GM18873 (cell line): ENCODE measurements around the gene DPP7.

Source experiments
- ATAC-seq: cut with Tn5 transposase; IDR thresholded peaks from one replicate; pipeline ENCODE4 v1.9.1; 2021; ENCODE audit warnings: mild to moderate bottlenecking, moderate library complexity, moderate number of reproducible peaks; ENCODE audit not compliant: unreplicated experiment, low FRiP score

Gene DPP7

DNA sequence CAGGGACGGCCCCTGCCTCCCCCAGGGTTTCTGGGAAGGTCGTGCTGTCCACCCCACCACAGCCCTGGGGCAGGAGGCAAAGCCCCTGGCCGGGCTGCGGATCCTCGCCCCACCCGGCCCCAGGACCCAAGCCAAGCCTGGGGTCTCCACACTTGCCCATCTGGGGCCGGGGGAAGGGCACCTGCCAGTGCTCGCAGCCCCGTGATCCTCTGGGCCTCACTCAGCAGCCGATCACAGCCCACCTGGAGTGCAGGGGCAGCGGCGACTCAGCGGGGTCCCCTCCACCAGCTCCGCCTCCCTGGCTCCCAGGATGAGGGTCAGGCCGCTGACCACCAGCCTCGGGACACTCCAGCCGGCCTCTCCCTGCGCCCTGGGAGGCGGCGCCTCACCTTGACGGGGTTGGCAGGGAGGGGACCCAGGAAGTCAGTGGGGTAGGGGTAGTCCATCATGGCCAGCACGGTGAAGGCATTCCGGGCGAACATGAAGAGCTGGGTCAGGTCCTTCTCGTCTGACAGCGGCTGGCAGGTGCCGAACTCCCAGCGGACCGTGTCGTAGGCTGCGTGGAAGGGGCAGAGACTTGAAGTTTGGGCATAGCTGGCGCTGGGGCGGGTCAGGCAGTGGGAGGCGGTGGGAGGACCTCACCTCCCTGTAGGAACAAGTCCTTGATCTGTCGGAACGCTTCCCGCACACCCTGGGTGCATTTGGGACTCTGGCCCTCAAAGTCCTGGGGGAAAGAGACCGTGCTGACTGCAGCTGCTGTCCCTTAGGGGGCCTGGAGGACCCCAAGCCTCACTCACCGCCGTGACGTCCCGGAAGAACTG, 1.8 kb downstream of the DPP7 start:
- no peak for ATAC-seq

DNA sequence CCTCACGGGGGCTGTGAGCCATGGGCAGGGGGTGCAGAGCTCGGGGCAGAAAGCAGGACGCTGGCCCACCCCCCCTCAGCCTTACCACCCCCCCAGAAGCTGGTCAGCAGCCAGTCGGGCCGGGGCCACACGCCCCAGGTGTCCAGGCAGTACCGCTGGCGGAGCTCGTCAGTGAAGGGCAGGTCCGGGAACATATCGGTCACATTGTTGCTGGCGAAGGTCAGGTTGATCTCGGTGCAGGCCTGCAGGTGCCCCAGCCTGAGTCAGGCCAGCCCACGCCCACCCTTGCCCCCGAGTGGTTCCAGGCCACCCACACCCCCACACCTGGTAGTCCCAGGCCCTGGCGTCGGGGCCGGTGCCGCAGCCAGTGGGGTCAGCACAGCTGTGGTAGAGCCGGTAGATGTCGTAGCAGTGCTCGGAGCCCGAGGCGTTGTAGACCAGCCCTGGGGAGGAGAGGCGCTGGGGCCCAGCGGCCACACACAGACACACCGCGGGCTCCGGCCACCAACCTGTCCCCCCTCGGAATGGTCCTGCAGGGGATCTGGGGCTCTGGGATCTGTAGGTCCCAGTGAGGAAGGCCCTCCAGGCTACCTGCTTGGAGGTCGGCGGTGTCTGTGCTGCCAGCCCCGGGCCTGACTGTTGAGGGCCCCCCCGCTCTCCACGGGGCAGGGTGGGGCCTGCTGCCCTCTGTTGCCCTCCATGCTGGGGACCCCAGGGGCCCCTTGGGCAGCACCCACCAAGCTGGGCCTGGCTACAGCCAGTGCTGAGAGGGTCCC, 2.6 kb downstream of the DPP7 start:
- no peak for ATAC-seq

DNA sequence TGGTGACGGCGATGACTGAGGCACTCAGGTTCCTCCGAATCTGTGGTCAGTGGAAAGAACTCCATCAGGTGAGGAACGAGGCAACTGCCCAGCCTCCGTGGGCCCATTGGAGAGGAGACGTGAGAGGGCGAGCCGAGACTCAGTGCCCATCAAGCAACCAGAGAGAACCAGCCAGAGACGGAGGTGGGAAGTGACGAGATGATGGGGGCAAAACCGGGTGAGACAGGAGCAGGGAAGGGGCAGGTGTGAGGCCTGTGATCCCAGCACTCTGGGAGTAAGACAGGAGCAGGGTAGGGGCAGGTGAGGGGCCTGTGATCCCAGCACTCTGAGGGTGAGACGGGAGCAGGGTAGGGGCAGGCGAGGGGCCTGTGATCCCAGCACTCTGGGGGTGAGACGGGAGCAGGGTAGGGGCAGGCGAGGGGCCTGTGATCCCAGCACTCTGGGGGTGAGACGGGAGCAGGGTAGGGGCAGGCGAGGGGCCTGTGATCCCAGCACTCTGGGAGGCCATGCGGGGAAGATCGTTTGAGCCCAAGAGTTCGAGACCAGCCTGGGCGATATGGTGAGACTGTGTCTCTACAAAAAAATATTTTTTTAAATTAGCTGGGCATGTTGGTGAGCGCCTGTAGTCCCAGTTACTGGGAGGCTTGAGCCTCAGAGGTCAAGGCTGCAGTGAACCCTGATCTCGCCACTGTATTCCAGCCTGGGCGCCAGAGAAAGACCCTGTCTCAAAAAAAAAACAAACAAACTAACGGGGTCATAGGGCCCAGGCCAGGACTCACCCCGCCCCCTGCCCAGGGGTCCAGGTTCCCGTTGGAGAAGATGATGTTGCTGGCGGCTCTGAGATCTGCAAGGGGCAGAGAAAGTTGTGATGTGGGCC, 3.4 kb downstream of the DPP7 start:
- no peak for ATAC-seq

DNA sequence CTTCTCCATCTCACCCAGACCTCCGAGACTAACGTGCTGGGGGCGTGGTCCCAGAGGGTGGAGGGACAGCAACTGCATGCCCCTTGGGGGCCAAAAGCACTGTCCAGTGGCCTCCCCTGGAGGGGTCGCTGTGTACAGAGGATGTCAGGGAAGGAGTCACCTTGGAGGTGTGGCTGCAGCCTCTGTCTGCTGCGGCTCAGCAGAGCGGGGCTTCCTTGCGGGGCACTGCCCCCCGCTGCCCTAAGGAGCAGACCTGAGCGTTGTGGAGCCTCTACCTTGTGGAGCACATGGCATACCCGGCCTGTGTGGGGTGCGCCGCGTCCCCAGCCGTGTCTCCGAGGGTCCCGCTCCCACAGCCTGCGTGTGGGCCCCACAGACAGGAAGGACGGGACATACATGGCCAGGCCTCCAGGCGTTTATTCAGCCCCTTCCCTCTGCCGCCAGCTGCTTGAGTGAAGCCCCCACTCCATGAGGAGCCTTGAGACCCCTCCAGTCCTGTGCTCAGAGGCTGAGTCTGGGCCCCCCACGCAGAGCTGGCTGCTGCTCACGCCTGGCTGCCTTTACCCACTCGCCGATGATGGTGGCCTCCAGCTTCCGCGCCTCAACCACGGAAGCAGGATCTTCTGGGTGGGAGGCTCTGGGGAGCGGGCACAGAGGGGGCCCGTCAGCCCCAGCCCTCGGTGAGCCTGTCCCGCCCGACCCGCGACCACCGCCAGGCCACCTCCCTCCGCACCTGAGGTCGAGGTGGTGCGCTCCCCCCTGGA, 4.2 kb downstream of the DPP7 start:
- ATAC-seq: no peak

DNA sequence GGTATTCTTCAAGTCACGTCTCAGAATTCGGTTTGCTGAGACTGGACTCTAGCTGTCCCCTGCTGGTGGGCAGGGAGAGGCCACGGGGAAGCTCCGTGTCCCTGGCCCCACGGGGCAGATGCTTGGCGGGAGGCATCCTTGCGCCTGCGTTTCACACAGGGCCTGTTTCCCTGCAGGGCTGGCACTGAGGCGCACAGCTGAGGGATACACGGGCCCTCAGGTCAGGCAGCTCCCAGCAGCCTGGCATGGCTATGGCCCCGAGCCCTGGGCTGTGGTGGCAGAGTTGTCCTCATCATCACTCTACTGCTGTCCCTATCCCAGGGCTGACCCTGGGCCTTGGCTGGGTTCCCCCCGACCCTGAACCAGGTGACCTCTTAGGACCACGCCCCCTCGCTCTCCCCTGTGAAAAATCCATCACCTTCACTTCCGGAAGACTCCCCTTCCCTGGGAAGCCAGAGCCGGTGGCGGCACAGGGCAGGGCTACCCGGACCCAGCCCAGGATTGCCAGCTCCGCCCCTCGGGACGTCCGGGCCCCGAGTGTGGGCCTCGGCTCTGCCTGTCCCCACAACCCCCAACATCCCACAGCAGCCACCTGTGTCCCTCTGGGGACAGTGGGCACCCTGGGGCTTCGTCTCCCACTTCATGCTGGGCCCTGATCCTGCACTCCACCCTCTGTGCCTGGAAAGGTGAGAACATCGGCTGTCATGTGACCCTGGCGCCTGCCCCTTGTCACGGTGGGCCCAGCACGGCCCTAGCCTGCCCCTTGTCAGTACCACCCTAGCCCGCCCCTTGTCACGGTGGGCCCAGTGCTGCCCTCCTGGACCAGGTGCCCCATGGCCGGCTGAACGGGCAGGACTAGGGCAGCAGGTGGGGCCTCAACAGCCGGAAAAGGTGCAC, 5.0 kb downstream of the DPP7 start:
- ATAC-seq: no peak

DNA sequence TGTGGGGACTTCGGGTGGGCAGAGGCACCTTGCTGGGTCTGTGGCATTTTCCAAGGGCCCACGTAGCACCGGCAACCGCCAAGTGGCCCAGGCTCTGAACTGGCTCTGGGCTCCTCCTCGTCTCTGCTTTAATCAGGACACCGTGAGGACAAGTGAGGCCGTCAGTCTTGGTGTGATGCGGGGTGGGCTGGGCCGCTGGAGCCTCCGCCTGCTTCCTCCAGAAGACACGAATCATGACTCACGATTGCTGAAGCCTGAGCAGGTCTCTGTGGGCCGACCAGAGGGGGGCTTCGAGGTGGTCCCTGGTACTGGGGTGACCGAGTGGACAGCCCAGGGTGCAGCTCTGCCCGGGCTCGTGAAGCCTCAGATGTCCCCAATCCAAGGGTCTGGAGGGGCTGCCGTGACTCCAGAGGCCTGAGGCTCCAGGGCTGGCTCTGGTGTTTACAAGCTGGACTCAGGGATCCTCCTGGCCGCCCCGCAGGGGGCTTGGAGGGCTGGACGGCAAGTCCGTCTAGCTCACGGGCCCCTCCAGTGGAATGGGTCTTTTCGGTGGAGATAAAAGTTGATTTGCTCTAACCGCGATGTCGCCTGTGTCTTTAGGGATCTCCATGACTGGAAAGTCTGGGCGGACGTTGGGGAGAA, 5.8 kb downstream of the DPP7 start:
- ATAC-seq: no peak

DNA sequence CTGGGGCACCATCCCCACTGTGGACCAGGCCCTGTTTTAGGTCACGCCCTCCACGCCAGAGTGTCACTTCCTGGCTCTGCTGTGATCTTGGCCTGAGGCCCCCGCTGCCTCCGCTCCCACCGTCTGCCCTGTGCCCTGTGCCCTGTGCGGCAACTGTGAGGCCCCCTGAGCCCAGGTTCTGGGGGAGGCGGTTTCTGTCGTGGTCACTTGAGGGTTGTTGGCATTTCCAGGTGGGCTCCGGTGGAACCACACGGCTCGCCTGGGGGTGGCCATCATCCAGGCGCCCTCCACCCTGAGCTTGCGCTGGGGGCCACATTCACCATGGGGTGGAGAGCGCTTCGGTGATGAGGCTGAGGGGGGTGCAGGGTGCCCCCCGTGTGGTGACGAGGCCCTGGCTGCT, 6.6 kb downstream of the DPP7 start:
- no peak for ATAC-seq

DNA sequence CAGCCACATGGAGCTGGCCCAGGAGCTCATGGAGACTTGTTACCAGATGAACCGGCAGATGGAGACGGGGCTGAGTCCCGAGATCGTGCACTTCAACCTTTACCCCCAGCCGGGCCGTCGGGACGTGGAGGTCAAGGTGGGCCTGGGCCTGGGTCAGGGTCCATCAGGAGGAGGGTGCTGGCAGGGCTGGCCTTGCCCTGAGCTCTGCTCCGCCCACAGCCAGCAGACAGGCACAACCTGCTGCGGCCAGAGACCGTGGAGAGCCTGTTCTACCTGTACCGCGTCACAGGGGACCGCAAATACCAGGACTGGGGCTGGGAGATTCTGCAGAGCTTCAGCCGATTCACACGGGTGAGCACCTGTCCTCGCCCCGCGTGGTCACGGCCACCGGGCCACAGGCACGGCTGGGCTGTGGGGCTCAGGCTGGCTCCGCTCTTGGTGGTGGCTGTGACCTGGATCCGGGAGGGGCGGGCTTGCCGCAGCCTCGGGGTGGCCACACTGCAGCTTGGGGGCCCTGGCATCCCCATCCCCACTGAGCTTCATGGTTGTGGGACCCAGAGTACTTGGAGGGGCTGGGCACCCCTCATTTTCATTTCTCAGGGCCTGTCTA, 7.1 kb downstream of the DPP7 start:
- no peak for ATAC-seq

DNA sequence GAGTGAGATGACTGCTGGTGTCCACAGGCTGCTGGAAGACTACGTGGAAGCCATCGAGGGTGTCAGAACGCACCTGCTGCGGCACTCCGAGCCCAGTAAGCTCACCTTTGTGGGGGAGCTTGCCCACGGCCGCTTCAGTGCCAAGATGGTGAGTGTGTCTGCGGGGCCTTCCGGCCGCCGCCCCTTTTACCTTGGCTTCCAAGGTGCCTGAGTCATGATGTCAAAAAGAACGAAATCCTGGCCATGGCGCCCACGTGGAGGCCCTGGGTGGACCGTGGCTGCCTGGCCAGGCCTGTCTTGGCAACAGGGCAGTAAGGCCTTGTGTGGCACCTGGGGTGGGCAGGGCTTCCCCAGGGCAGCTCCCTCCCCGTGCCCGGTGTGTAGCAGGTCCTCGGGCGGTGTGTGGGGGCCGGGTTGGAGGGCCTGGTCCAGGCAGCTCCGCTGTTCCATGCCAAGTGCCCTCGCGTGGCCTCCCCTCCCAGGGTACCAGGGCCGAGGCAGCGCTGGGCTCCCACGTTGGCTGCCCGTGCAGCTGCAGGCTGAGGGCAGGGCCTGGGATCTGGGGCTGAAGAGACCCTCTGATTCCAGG, 7.8 kb downstream of the DPP7 start:
- no peak for ATAC-seq

DNA sequence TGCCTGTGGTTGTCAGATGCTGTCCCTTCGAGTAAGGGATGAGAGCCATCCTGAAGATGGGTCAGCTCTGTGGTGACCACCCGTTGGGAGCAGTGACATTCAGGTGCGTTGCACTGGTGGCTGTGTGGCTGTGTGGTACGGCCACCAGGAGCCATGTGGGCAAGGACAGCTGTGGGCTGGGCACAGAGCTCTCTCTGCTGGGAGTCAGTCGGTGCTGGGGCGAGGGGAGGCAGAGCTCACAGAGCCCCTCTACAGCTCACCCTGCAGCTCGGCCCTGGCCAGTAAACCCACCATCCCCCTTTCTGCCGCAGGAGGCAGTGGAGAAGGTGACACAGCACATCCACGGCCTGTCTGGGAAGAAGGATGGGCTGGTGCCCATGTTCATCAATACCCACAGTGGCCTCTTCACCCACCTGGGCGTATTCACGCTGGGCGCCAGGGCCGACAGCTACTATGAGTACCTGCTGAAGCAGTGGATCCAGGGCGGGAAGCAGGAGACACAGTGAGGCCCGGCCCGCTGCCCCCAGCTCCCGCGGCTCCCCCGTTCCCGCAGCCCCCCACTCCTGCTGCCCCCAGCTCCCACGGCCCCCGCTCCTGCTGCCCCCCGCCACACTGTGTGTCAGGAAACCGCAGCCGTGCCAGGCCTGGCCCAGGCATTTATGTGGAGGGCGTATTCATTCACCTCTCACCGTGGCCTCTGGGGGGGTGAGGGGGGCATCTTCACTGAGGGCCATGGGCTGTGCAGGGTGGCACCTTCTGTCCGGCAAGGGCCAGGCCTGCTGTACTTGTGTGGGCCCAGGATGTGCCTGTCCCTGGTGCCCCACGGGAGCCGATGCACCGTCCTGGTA, 8.5 kb downstream of the DPP7 start:
- ATAC-seq: no peak

DNA sequence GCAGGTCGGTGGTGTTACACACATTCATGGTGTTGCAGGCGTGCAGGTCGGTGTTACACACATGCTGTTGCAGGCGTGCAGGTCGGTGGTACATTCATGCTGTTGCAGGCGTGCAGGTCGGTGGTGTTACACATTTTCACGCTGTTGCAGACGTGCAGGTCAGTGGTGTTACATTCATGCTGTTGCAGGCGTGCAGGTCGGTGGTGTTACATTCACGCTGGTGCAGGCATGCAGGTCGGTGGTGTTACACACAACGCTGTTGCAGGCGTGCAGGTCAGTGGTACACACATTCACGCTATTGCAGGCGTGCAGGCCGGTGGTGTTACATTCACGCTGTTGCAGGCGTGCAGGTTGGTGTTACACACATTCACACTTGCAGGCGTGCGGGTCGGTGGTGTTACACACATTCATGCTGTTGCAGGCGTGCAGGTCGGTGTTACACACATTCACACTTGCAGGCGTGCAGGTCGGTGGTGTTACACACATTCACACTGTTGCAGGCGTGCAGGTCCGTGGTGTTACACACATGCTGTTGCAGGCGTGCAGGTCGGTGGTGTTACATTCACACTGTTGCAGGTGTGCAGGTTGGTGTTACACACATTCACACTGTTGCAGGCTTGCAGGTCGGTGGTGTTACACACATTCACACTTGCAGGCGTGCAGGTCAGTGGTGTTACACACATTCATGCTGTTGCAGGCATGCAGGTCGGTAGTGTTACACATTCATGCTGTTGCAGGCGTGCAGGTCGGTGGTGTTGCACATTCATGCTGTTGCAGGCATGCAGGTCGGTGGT, 11.1 kb downstream of the DPP7 start:
- no peak for ATAC-seq

DNA sequence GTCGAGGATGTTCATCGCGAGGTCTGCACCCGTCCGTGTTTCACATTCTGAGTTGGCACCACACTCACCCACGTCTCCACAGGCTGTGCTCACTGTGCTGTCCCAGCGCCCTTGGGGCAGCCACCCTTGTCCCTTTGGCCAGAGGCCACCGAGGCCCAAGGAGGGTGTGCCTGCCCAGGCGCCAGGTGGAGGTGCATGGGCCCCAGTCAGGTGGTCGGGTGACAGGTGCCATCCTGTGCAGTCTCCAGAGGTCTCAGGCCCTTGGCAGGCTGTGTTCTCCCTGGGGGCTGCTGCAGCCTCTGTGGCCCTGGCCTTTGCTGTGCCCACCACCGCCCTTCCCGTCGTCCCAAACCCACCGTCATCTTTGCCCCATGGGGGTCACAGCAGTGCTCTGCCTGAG, 15.3 kb downstream of the DPP7 start:
- ATAC-seq: no peak

DNA sequence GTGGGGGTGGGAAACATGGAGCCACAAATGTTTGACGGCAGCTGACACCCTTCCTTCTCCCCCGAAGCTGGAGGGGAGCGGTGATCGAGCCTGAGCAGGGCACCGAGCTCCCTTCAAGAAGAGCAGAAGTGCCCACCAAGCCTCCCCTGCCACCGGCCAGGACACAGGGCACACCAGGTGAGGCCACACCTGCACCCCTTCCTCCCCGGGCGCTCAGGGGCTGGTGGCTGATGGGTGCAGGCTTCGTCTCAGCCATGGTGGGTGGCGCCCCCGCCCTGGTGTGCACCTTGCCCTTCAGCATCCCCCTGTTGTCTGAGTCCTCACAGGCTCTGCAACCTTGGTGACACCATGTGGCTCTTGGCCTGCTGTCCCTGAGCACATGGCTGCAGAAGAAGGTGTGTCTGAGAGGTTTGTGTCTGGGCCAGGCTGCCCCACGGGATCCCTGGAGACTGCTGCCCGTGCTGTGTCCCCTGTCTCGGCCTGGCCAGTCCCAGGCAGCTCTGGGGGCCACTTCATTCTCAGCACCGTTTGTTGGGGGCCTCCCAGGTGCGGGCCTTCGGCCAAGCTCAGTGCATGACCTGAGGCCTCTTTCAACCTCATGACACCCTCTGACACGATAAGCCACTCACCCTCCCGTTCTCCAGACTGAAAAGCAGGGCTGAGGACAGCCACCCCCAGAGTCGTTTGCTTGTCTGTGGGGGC, 16.6 kb downstream of the DPP7 start:
- no peak for ATAC-seq

DNA sequence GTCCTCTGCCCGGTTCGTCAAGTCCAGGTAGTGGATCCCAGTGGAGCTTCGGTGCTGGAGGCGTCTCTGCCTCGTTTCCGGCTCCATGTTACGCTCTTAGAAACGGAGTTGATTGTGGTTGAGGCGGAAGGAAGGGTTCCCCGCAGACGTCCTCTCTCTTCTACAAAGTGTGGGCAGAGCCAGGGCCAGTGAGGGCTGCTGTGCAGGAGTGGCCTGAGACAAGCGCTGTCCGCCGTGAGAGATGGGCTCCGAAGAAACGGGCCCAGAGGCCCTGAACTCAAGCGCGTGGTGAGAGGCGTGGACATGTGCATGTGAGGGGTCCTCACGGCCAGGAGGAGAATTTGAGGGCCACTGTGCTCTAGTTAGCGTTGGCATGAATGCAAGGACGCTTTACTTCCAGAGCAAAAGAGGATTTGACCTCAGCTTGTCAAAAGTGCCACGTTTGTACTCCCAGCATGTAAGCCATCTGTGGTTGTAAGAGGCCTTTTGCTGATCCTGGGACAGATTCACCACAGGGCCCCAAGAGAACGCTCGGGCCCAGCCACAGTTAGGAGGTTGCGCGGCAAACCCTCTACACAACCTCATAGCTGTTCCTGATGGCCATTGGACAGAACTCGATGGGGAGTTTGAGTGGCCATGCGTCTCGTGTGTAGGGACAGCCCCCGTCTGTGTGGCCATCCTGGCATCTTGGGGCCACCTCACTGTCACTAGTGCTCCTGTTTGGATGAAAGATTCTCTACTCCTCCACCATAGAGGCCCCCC, 17.6 kb downstream of the DPP7 start:
- no peak for ATAC-seq
